Skeletal muscle tissue (tissue), 4 donors: Measurements from ENCODE around the gene CHMP1B. TPM values are rescaled to one million over a fixed set of nuclear protein-coding genes. Genes with fewer than 3 reads are reported as not detected.

ENCODE experiments used
- H3K27ac ChIP-seq: one replicate; pipeline ENCODE4 v1.7.0; 2013; ENCODE audit warnings: mild to moderate bottlenecking, low read depth, low read length, inconsistent platforms
- H3K27me3 ChIP-seq, 3 donors: one replicate each; pipeline ENCODE4 v1.7.0; 2013; ENCODE audit warnings: low read length in 3 of 3; ENCODE audit not compliant: control insufficient read depth in 3 of 3, insufficient read depth in 3 of 3
- H3K36me3 ChIP-seq, 3 donors: one replicate each; pipeline ENCODE4 v1.7.0; 2013; ENCODE audit warnings: low read length in 3 of 3; ENCODE audit not compliant: control insufficient read depth in 3 of 3, insufficient read depth in 3 of 3
- H3K4me1 ChIP-seq, 3 donors: one replicate each; pipeline ENCODE4 v1.7.0; 2013; ENCODE audit warnings: low read length in 3 of 3, mild to moderate bottlenecking in 3 of 3; ENCODE audit not compliant: control insufficient read depth in 3 of 3, insufficient read depth in 3 of 3
- H3K4me3 ChIP-seq, 3 donors: one replicate each; pipeline ENCODE4 v1.7.0; 2013; ENCODE audit warnings: low read length in 3 of 3
- H3K9ac ChIP-seq, 3 donors: one replicate each; pipeline ENCODE4 v1.7.0; 2013; ENCODE audit warnings: low read length in 3 of 3, mild to moderate bottlenecking in 3 of 3, moderate library complexity in 2 of 3, low read depth in 1 of 3
- H3K9me3 ChIP-seq, 3 donors: one replicate each; pipeline ENCODE4 v1.7.0; 2013; ENCODE audit warnings: low read length in 3 of 3; ENCODE audit not compliant: control insufficient read depth in 3 of 3
- total RNA-seq: library from RNA; depleted of rRNA; stranded (reverse); fragments of >200 nt; gene quantifications from one replicate; pipeline ENCODE4 v1.2.3, GENCODE V29; 2014
- donor health status: Osteomylitis.

Gene CHMP1B
- total RNA-seq, 1 donor from 2014 or later, result 29.2 TPM

DNA sequence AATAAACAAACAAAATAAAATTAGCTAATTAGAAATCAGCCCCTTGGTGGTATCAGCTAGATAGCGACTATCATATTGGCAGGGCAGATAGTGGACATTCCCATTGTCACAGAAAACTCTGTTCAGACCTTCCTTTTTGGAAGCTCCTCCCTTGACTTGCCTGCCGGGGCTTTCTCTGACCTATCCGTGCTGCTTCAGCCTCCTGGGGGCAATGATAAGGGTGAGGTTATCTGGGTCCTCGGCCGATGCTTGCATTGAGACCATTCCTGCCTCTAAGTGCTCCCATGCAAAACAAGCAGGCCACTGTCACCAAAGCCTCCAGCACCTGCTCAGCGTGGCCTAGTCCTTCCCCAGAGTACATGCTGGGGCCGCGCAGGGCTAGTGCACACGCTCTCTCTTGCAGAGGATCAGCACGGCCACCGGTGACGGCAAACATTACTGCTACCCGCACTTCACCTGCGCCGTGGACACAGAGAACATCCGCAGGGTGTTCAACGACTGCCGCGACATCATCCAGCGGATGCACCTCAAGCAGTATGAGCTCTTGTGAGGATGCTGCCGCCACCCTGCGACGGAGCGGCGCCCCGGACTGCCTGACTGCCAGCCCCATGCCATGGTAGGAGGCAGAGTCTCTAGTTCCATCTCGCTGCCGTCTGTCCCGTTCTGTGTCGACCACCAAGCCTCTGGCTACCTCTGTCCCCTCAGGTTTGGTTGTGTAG lies 29.5 kb downstream of the CHMP1B start:
- Histone ChIP-seq H3K27ac (no peak overlapping the region), H3K36me3 (peaks cover 47 to 59% (median 53%) of the 10 kb centered on the region in 3 donors), H3K27me3 (no peaks in the 10 kb centered on the region), H3K9me3 (no peaks in the 10 kb centered on the region), H3K4me1 (no peaks in the 10 kb centered on the region), H3K9ac (no peak overlapping the region), H3K4me3 (no peak overlapping the region)

DNA sequence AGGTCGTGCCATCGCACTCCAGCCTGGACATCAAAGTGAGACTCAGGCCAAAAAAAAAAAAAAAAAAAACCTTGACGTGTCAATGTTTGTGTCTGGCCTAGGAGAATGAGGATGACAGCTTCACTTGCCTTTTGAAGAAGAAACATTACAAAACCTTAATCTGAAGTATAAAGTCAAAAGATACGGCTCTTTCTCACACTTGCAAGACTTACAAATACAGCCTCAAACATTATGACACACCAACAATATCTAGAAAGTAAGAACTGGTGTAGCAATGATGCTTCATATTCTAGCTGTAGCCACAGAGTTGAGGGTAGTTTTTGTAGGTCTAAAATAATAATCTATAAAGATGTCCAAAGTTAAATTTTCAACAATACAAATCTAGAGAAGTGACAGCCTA lies 31.4 kb downstream of the CHMP1B start:
- H3K27me3 ChIP-seq, result no peaks in the 10 kb centered on the region
- H3K36me3 ChIP-seq, result peaks cover 54 to 62% (median 61%) of the 10 kb centered on the region in 3 donors
- no peak overlapping the region for H3K4me3 ChIP-seq
- H3K9me3 ChIP-seq, result no peaks in the 10 kb centered on the region
- no peak overlapping the region for H3K9ac ChIP-seq
- H3K4me1 ChIP-seq, result no peaks in the 10 kb centered on the region
- no peak overlapping the region for H3K27ac ChIP-seq

DNA sequence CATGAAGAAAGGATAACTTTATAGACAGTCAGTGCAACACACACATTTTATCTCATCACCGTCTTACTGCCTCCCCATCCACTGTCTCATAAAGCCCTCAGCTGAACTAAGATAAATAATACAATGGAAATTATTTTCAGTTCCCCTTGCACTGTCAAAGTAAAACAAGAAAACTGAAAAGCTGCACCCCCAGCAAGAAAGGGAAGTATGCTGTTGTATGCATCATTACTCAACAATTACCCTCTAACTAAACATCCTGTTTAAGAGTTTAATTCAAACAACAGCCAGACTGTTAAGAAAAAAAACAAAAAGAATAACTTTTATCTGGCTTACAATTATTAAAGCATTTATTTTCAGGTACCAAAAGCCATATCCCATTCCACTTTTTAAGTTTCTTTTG lies 31.9 kb downstream of the CHMP1B start:
- peaks cover 56 to 62% (median 61%) of the 10 kb centered on the region in 3 donors for H3K36me3 ChIP-seq
- H3K27me3 ChIP-seq, result no peaks in the 10 kb centered on the region
- H3K27ac ChIP-seq, result no peak overlapping the region
- H3K4me1 ChIP-seq, result no peaks in the 10 kb centered on the region
- no peak overlapping the region for H3K9ac ChIP-seq
- H3K9me3 ChIP-seq, result no peaks in the 10 kb centered on the region
- no peak overlapping the region for H3K4me3 ChIP-seq

DNA sequence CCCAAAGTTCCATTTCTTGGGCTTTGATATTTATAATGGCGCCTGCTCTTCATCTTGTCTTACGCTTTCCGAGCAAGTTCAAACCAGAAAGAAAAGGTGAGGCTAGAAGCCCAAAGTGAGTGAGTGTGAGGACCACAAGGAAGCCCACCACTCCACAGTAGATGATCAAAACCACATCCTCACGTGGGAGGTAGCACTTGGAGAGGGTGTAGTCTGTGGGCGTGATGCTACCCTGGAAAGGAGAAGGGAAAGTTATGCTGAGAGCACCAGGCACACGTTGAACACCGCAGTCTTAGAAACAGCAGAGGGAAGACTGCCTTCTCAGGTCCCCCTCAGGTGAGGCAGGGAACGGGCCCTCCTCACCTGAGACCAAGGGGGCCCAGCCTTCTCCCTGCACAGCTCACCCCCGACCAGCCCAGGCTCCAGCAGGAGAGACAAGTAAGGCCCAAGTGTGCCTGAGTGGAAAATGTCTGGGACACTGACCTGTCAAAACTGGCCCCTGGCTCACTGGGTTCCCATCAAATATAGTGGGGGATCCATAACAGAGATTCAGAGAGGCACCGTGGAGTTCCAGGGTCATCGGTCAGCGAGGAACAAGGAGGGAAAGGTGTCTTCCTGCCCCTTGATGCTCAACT lies 33.3 kb downstream of the CHMP1B start:
- Histone ChIP-seq H3K4me3 (no peak overlapping the region), H3K4me1 (no peaks in the 10 kb centered on the region), H3K36me3 (peaks cover 57 to 72% (median 70%) of the 10 kb centered on the region in 3 donors), H3K9me3 (no peaks in the 10 kb centered on the region), H3K27ac (no peak overlapping the region), H3K27me3 (no peaks in the 10 kb centered on the region), H3K9ac (no peak overlapping the region)

DNA sequence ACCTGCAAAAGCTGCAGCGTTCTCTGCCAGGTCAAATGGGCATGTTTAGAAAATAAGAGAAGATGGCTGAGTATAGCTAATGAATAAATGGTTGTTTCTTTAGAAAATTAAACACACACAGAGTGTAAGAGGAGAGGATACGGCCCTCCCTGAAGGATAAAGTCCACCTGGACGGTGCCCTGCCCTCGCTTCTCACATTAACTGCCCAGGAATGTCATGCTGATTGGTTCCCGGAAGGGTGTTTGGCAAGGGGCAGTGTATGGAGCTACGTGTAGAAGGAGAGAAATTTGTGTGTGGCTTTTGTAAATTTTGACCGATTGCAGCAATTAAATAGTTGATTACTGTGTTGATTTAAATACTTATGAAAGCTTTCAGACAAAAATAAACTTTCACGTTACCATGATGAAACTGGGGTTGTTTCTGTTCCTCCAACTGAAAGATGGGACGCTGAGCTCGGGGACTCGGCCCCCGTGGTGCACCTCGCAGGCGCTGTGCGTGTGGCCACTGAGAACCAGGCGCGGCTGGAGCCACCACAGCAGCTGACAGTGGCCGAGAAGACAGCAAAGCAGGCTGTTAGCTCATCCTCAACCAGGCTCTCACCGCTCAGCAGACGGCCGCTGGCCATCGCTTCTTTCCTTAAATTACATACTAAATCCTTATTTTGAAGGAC lies 34.2 kb downstream of the CHMP1B start:
- H3K36me3 ChIP-seq, result peaks cover 57 to 74% (median 71%) of the 10 kb centered on the region in 3 donors
- H3K9me3 ChIP-seq, result no peaks in the 10 kb centered on the region
- no peaks in the 10 kb centered on the region for H3K27me3 ChIP-seq
- no peak overlapping the region for H3K4me3 ChIP-seq
- H3K27ac ChIP-seq, result no peak overlapping the region
- no peaks in the 10 kb centered on the region for H3K4me1 ChIP-seq
- no peak overlapping the region for H3K9ac ChIP-seq

DNA sequence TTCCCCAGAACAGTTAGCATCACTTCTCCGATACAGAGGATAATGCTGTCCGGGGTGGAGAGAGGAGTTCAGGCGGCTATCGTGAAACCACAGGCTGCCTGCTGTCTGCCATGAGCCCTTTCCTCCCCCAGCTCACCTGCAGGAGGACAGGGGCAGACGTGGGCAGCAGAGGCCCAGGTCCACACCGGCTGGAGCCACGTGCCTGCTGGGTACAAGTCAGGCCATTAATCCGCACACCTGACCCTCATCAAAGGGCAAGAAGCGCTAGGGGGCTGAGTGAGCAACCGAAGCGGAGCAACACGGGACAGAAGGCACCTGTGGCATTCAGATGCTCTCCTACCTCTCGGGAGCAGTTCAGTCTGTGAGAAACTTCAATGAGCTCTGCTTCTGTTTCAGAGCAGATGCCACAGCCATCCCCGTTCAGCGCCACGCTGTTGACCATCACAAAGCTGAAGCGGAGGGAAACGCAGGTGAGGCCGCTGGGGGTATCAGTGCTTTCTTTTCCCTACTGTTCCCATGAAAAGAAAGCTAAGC lies 35.4 kb downstream of the CHMP1B start:
- Histone ChIP-seq H3K36me3 (peaks cover 48 to 67% (median 62%) of the 10 kb centered on the region in 3 donors), H3K27me3 (no peaks in the 10 kb centered on the region)

DNA sequence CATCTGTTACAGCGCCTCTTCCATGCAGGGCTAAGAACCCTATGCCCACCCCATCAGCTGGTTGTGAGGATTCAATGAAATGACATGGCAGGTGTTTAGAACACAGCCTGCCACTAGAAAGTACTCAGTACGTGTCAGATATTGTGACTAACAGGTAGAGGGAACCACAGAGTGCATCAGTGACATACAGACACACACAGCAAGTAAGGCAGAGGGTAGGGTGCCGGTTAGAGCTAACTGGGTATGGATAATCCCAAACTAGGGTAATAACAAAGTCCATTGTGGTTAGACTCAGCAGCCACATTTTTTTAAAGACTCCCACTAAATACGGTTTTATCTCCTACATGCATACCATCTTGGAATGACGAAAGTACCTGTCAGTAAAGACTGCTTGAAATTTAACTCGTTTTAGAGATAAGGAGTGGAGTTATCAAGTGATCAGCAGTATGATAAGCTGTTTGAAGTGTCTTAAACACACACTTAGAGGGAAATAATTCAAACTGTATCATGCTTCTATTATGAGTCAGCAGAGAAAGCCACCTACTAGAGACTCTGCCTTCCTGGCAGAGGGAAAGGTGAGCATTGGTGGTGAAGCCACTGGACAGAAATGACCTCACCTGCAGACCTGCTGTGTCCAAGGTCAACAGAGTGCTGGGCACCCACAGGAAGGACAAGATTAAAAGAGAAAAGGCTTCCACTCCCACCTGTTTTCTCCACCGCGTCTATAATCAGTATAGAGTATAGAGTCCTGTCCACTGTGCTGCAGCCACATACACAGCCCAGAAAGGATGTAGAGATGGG lies 36.3 kb downstream of the CHMP1B start:
- H3K27me3 ChIP-seq, result no peaks in the 10 kb centered on the region
- no peak overlapping the region for H3K27ac ChIP-seq
- H3K9ac ChIP-seq, result no peak overlapping the region
- H3K36me3 ChIP-seq, result peaks cover 45 to 62% (median 62%) of the 10 kb centered on the region in 3 donors
- no peaks in the 10 kb centered on the region for H3K9me3 ChIP-seq
- no peaks in the 10 kb centered on the region for H3K4me1 ChIP-seq
- no peak overlapping the region for H3K4me3 ChIP-seq

More for the DNA sequence above, 35.4 kb downstream of the CHMP1B start:
- Histone ChIP-seq H3K4me1 (no peaks in the 10 kb centered on the region), H3K9me3 (no peaks in the 10 kb centered on the region), H3K4me3 (no peak overlapping the region), H3K27ac (no peak overlapping the region), H3K9ac (no peak overlapping the region)

DNA sequence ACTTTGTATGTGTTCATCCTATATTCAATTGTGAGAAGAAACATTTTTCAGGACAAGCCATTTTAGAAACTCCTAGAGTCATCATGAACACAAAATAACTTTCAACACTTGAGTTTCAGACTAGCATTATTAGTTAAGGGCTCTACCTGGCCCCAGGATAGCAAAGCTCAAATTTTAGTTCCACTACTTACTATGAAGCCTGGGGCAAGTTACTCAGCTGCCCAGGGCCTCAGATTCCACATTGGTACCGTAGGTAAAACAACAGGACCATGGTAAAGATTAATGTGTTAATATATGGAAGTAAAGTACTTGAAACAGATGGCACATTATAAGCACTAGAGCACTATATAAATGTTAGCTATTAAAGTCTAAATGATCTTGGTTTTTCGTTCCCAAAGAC lies 37.5 kb downstream of the CHMP1B start:
- Histone ChIP-seq H3K27ac (no peak overlapping the region), H3K4me3 (no peak overlapping the region), H3K9ac (no peak overlapping the region), H3K36me3 (peaks cover 48 to 69% (median 65%) of the 10 kb centered on the region in 3 donors), H3K9me3 (no peaks in the 10 kb centered on the region), H3K27me3 (no peaks in the 10 kb centered on the region), H3K4me1 (no peaks in the 10 kb centered on the region)

DNA sequence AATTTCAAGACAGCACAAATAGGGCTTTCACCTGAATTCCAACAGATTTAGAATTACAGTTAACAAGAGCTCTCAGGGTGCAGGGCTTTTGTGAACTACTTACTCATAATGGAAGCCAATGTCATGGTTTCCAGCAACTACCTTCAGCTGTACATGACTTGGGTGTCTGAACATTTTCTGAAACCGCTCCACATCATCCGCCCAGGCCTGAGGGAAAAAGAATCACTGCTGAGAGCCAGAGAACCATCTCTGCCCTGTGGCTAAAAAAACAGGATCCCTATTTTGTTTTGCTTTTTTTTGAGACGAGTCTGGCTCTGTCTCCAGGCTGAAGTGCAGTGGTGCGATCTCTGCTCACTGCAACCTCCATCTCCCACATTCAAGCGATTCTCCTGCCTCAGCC lies 38.1 kb downstream of the CHMP1B start:
- H3K9me3 ChIP-seq, result no peaks in the 10 kb centered on the region
- H3K4me1 ChIP-seq, result no peaks in the 10 kb centered on the region
- H3K27ac ChIP-seq, result no peak overlapping the region
- no peaks in the 10 kb centered on the region for H3K27me3 ChIP-seq
- H3K9ac ChIP-seq, result no peak overlapping the region
- H3K36me3 ChIP-seq, result peaks cover 44 to 63% (median 60%) of the 10 kb centered on the region in 3 donors
- no peak overlapping the region for H3K4me3 ChIP-seq
